HCT116 (cell line): ENCODE data around the gene RGS19.

Experiments used
- ATF3 ChIP-seq: IDR thresholded peaks from 2 replicates; pipeline ENCODE4 v1.6.1; 2012
- EGR1 ChIP-seq: IDR thresholded peaks from 2 replicates; pipeline ENCODE4 v1.6.1; 2012; ENCODE audit warnings: low read depth
- EZH2 ChIP-seq: fragments of 200-600 bp; sonication (generic); IDR thresholded peaks from 2 replicates; pipeline ENCODE4 v1.6.1; 2017; ENCODE audit warnings: antibody characterized with exemption, mixed run types
- POLR2A ChIP-seq: IDR thresholded peaks from 2 replicates; pipeline ENCODE4 v1.7.0; 2011; ENCODE audit warnings: borderline replicate concordance; ENCODE audit not compliant: insufficient read depth, insufficient read length; ENCODE audit errors: extremely low read depth
- POLR2AphosphoS5 ChIP-seq: IDR thresholded peaks from 2 replicates; pipeline ENCODE4 v1.6.1; 2011; ENCODE audit warnings: mild to moderate bottlenecking, low read depth, low read length, moderate library complexity
- SRF ChIP-seq: IDR thresholded peaks from 2 replicates; pipeline ENCODE4 v1.6.1; 2012; ENCODE audit warnings: low read depth
- TCF7L2 ChIP-seq: IDR thresholded peaks from 2 replicates; pipeline ENCODE4 v1.7.0; 2011; ENCODE audit warnings: borderline replicate concordance, inconsistent platforms; ENCODE audit not compliant: insufficient read depth, insufficient read length; ENCODE audit errors: extremely low read depth
- YY1 ChIP-seq: IDR thresholded peaks from 2 replicates; pipeline ENCODE4 v1.6.1; 2011; ENCODE audit warnings: low read length, low read depth, moderate library complexity, mild to moderate bottlenecking; ENCODE audit not compliant: insufficient replicate concordance; ENCODE audit errors: extremely low read depth
- TF ChIP-seq, protein P1 (sequence below), 3 experiments: fragments of 200-600 bp in 1 of 3; sonication (generic) in 1 of 3; IDR thresholded peaks in 2 of 3; conservative IDR thresholded peaks in 1 of 3; 2 replicates each; pipeline ENCODE4 v1.5.1; 2012 to 2017; ENCODE audit warnings: low read depth in 2 of 3, low read length in 2 of 3, antibody characterized with exemption in 1 of 3, borderline replicate concordance in 1 of 3, control low read depth in 1 of 3, mild to moderate bottlenecking in 1 of 3, mixed read lengths in 1 of 3, mixed run types in 1 of 3, moderate library complexity in 1 of 3; ENCODE audit not compliant: insufficient read depth in 1 of 3

DNA sequence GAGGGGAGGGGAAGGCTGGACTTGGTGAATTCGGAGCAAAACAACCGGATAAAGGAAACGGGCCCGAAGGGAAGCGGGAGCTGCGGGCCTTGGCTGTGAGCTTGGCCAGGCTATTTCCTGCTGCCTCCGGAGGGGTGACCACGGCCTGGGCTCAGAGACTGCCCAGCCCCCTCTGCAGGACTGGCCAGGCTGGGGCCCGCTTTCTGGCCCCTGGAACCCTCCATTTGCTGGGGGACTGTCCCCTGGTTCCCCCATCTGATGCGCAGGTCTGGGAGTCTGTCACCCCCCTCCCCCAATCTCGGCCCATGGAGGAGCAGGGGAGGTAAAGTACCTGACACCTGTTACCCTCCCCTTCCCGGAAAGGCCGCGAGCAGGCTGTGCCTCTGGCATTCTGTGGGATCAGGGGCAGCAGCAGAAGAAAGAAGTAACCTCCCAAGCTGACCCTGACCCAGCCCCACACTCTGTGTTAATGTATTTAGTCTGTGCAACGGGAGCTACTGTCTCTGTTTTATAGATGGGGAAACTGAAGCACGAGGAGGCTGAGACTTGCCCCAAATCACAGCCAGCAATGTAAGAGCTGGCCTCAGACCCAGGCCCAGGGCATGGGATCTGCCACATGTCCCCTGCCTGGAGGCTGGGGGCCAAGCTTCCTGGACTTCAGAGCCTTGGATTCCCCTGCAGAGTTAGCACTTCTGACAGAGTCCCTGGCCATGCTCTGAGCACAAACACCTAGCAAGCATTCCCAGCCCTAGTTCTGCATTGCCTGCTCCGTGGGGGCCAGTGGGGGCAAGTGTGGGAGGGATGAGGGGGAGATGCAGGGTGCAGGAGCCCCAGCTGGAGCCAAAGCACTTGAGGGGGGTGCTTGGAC lies 39.8 kb downstream of the RGS19 start:
- TF ChIP-seq, protein P1, sequence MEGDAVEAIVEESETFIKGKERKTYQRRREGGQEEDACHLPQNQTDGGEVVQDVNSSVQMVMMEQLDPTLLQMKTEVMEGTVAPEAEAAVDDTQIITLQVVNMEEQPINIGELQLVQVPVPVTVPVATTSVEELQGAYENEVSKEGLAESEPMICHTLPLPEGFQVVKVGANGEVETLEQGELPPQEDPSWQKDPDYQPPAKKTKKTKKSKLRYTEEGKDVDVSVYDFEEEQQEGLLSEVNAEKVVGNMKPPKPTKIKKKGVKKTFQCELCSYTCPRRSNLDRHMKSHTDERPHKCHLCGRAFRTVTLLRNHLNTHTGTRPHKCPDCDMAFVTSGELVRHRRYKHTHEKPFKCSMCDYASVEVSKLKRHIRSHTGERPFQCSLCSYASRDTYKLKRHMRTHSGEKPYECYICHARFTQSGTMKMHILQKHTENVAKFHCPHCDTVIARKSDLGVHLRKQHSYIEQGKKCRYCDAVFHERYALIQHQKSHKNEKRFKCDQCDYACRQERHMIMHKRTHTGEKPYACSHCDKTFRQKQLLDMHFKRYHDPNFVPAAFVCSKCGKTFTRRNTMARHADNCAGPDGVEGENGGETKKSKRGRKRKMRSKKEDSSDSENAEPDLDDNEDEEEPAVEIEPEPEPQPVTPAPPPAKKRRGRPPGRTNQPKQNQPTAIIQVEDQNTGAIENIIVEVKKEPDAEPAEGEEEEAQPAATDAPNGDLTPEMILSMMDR (IDR thresholded peaks at IDR 0.05 in 2 of 3, conservative IDR thresholded peaks at IDR 0.05 in 1 of 3; ENCODE audit: borderline replicate concordance in 1 of 3, insufficient read depth in 1 of 3, low read depth in 2 of 3, low read length in 2 of 3) = no peak
- TF ChIP-seq ATF3 (no peak), POLR2A (no peak), TCF7L2 (no peak), EGR1 (no peak), POLR2AphosphoS5 (no peak), YY1 (no peak), EZH2 (no peak), SRF (no peak)
